ENCODE results near the gene TRAF2.
"Not testable (repeated sequence)": the region's sequence is repeated elsewhere in the genome, so short reads cannot be mapped to it uniquely, and the experiment has no call there.

TRAF2 gene

GRCh38 chr9:136857581-136858412 is 28.5 kb upstream of the TRAF2 start:
- DNase-seq, result no peak

GRCh38 chr9:136858452-136858843 is 27.9 kb upstream of the TRAF2 start:
- no peak for DNase-seq

GRCh38 chr9:136858844-136859757 is 27.2 kb upstream of the TRAF2 start:
- DNase-seq, result no peak

GRCh38 chr9:136860529-136860928 is 25.8 kb upstream of the TRAF2 start:
- no peak for DNase-seq

- no peak for DNase-seq
Measured at GRCh38 chr9:136860933-136861873, 25.1 kb upstream of the TRAF2 start.

GRCh38 chr9:136861874-136862457 is 24.4 kb upstream of the TRAF2 start:
- DNase-seq, result no peak

GRCh38 chr9:136862849-136863622 is 23.3 kb upstream of the TRAF2 start:
- DNase-seq, result no peak

GRCh38 chr9:136863623-136864273 is 22.6 kb upstream of the TRAF2 start:
- DNase-seq, result no peak

- DNase-seq, result no peak
Measured at GRCh38 chr9:136865041-136865767, 21.1 kb upstream of the TRAF2 start.

- no peak for DNase-seq
Measured at GRCh38 chr9:136865768-136866103, 20.6 kb upstream of the TRAF2 start.

- peak in 1 of 2 experiments; percentile 33 for DNase-seq
Measured at GRCh38 chr9:136866898-136867421, 19.4 kb upstream of the TRAF2 start.

- DNase-seq, result no peak
Measured at GRCh38 chr9:136867480-136867879, 18.8 kb upstream of the TRAF2 start.

- no peak for DNase-seq
Measured at GRCh38 chr9:136867917-136868316, 18.4 kb upstream of the TRAF2 start.

GRCh38 chr9:136868644-136869043 is 17.7 kb upstream of the TRAF2 start:
- DNase-seq, result no peak

- not testable (repeated sequence) for DNase-seq
Measured at GRCh38 chr9:136869611-136870010, 16.7 kb upstream of the TRAF2 start.

- DNase-seq, result no peak
Measured at GRCh38 chr9:136875155-136875554, 11.2 kb upstream of the TRAF2 start.

- no peak for DNase-seq
Measured at GRCh38 chr9:136876476-136876875, 9.8 kb upstream of the TRAF2 start.

GRCh38 chr9:136880651-136881050 is 5.7 kb upstream of the TRAF2 start:
- peak in 1 of 2 experiments; percentile 31 for DNase-seq

GRCh38 chr9:136881691-136882108 is 4.6 kb upstream of the TRAF2 start:
- DNase-seq, result peak; percentile 71 to 79

Data from activated T-cell treated with anti-CD3 and anti-CD28 coated beads, Interleukin-2, amount 50 U/mL, for 48 hours (primary cell).